ENCODE data around the gene ACIN1.

Gene ACIN1

GRCh38 chr14:23045419-23046357 is 49.2 kb downstream of the ACIN1 start:
- TF ChIP-seq EGR1 (IDR thresholded peaks at IDR 0.05): no peak

- TF ChIP-seq CEBPB (IDR thresholded peaks at IDR 0.05) (no peak), NFIC (IDR thresholded peaks at IDR 0.05) (no peak), TAF1 (IDR thresholded peaks at IDR 0.05; ENCODE audit: low read depth) (no peak), EGR1 (IDR thresholded peaks at IDR 0.05) (no peak), RAD21 (IDR thresholded peaks at IDR 0.05; ENCODE audit: low read depth) (no peak), CREB1 (IDR thresholded peaks at IDR 0.05; ENCODE audit: low read depth) (no peak), EP300 (IDR thresholded peaks at IDR 0.05; ENCODE audit: borderline replicate concordance) (no peak)
- TF ChIP-seq, protein P1, sequence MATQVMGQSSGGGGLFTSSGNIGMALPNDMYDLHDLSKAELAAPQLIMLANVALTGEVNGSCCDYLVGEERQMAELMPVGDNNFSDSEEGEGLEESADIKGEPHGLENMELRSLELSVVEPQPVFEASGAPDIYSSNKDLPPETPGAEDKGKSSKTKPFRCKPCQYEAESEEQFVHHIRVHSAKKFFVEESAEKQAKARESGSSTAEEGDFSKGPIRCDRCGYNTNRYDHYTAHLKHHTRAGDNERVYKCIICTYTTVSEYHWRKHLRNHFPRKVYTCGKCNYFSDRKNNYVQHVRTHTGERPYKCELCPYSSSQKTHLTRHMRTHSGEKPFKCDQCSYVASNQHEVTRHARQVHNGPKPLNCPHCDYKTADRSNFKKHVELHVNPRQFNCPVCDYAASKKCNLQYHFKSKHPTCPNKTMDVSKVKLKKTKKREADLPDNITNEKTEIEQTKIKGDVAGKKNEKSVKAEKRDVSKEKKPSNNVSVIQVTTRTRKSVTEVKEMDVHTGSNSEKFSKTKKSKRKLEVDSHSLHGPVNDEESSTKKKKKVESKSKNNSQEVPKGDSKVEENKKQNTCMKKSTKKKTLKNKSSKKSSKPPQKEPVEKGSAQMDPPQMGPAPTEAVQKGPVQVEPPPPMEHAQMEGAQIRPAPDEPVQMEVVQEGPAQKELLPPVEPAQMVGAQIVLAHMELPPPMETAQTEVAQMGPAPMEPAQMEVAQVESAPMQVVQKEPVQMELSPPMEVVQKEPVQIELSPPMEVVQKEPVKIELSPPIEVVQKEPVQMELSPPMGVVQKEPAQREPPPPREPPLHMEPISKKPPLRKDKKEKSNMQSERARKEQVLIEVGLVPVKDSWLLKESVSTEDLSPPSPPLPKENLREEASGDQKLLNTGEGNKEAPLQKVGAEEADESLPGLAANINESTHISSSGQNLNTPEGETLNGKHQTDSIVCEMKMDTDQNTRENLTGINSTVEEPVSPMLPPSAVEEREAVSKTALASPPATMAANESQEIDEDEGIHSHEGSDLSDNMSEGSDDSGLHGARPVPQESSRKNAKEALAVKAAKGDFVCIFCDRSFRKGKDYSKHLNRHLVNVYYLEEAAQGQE (IDR thresholded peaks at IDR 0.05; ENCODE audit: low read depth): no peak
- TF ChIP-seq, protein P2, sequence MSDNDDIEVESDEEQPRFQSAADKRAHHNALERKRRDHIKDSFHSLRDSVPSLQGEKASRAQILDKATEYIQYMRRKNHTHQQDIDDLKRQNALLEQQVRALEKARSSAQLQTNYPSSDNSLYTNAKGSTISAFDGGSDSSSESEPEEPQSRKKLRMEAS (IDR thresholded peaks at IDR 0.05): no peak
Observed at GRCh38 chr14:23044840-23045239, 50.1 kb downstream of the ACIN1 start.

GRCh38 chr14:23043754-23044153 is 51.2 kb downstream of the ACIN1 start:
- TF ChIP-seq TEAD4 (IDR thresholded peaks at IDR 0.05) (no peak), FOXM1 (IDR thresholded peaks at IDR 0.05; ENCODE audit: borderline replicate concordance, low read depth) (no peak), NFIC (IDR thresholded peaks at IDR 0.05) (no peak), CREB1 (IDR thresholded peaks at IDR 0.05; ENCODE audit: low read depth) (no peak), EP300 (IDR thresholded peaks at IDR 0.05; ENCODE audit: borderline replicate concordance) (no peak)
- TF ChIP-seq, protein P3, sequence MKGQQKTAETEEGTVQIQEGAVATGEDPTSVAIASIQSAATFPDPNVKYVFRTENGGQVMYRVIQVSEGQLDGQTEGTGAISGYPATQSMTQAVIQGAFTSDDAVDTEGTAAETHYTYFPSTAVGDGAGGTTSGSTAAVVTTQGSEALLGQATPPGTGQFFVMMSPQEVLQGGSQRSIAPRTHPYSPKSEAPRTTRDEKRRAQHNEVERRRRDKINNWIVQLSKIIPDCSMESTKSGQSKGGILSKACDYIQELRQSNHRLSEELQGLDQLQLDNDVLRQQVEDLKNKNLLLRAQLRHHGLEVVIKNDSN (IDR thresholded peaks at IDR 0.05): no peak
- TF ChIP-seq, protein P1 (IDR thresholded peaks at IDR 0.05; ENCODE audit: low read depth): no peak

- TF ChIP-seq TEAD4 (IDR thresholded peaks at IDR 0.05) (no peak), TCF12 (IDR thresholded peaks at IDR 0.05; ENCODE audit: low read depth) (no peak), EP300 (IDR thresholded peaks at IDR 0.05; ENCODE audit: borderline replicate concordance) (no peak), ZBTB7A (IDR thresholded peaks at IDR 0.05; ENCODE audit: low read depth) (no peak), CREB1 (IDR thresholded peaks at IDR 0.05; ENCODE audit: low read depth) (no peak)
Observed at GRCh38 chr14:23043145-23043544, 51.8 kb downstream of the ACIN1 start.

DNA sequence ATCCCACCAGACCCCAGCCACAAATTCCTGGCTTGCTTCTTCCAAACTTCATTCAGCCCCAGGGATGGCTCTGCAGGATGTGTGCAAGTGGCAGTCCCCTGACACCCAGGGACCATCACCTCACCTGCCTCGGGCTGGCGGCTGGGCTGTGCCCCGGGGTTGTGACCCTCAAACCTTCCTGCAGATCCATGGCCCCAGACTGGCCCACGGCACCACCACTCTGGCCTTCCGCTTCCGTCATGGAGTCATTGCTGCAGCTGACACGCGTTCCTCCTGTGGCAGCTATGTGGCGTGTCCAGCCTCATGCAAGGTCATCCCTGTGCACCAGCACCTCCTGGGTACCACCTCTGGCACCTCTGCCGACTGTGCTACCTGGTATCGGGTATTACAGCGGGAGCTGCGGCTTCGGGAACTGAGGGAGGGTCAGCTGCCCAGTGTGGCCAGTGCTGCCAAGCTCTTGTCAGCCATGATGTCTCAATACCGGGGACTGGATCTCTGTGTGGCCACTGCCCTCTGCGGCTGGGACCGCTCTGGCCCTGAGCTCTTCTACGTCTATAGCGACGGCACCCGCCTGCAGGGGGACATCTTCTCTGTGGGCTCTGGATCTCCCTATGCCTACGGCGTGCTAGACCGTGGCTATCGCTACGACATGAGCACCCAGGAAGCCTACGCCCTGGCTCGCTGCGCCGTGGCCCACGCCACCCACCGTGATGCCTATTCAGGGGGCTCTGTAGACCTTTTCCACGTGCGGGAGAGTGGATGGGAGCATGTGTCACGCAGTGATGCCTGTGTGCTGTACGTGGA is 52.6 kb downstream of the ACIN1 start, which contains the start of gene PSMB11:
Gene PSMB11, plus strand, starts transcription at position 51 of the 804 bp plus-strand sequence. Its CDS starts 14 bp downstream, at position 65.
- TF ChIP-seq, protein P2 (IDR thresholded peaks at IDR 0.05): no peak
- TF ChIP-seq, protein P3 (IDR thresholded peaks at IDR 0.05): no peak
- TF ChIP-seq FOXM1 (IDR thresholded peaks at IDR 0.05; ENCODE audit: borderline replicate concordance, low read depth): no peak
- TF ChIP-seq CREB1 (IDR thresholded peaks at IDR 0.05; ENCODE audit: low read depth): no peak
- no peak for TF ChIP-seq TAF1 (IDR thresholded peaks at IDR 0.05; ENCODE audit: low read depth)

DNA sequence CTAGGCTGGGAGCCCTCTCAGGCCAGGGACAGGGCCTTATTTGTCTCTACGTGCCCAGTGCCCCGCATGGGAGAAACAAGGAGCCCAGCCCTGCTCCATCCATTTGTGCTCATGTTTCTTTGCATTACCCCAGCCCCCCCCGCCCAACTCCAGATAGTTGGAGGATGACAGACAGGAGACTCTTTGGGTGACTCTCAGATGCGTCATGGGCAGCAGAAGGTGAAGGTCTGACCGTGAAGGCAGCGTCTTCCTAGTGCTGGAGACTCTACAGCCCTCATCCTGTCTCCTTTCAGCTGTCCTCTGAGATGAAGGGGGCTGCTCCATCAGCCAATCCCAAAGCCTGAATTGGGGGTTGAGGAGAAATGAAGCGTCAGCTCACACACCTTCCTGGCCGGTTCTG is 53.2 kb downstream of the ACIN1 start:
- TF ChIP-seq, protein P3 (IDR thresholded peaks at IDR 0.05): no peak
- TF ChIP-seq CREB1 (IDR thresholded peaks at IDR 0.05; ENCODE audit: low read depth) (no peak), EP300 (IDR thresholded peaks at IDR 0.05; ENCODE audit: borderline replicate concordance) (no peak), EGR1 (IDR thresholded peaks at IDR 0.05) (no peak), ZBTB7A (IDR thresholded peaks at IDR 0.05; ENCODE audit: low read depth) (no peak)

Measured in Ishikawa (cell line).